D721Med (cell line): Measurements from ENCODE around the gene KCNQ4.

Source experiments
- DNase-seq: peaks from one replicate; pipeline ENCODE4 v3.0.0; 2011; ENCODE audit warnings: low spot score; ENCODE audit not compliant: insufficient read length
- FAIRE-seq: peaks from 2 replicates; lab custom pipeline; 2011; peaks lifted over from hg19 to GRCh38; lab: Jason Lieb, UNC
- CTCF ChIP-seq: IDR thresholded peaks from 2 replicates; pipeline ENCODE4 v1.5.1; 2012; ENCODE audit warnings: mild to moderate bottlenecking, control low read depth; ENCODE audit not compliant: insufficient read depth; ENCODE audit errors: missing control alignments

KCNQ4 gene

DNA sequence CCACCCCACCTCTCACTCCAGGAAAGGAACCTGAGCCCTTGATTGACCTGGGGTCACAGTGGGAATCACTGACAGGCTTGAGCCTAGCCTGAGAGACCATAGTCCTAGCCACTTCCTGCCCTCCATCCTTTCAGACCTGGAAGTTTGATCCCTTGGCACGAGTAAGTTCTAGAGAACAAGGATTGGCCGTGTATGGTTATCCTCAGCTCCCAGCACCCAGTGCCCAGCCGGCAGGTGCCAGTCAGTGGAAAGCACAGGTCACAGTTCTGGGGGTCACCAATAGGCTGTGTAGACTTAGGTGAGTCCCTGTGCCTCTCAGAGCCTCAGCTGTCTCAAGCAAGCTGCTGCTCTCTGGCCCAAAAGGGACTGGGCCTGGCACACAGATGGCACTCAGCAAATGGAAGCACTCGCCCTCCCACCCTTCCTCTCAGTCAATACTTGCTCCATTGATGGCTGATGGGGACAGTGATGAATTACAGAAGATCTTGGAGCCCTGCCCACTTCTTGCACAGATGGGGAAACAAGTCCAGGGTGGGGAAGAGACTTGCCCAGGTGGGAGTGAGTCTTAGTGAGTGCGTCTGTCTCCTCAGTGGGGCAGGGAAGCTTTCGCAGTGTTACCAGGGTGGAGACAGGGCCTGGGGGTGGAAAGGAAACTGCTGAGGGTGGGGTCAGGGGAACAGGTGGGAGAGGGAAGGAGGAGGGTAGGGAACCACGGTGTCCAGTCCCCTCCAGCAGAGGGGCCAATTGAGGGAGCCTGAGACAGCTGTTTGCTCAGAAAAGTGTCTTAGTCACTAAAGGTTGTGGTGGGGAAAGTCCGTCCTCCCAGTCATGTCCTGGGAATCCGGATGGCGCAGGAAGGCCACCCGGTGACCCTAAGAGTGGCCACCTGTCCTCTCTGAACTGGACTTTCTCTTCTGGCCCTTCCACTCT lies 2.6 kb upstream of the KCNQ4 start:
- FAIRE-seq = no peak
- DNase-seq = no peak
- TF ChIP-seq CTCF = no peak

DNA sequence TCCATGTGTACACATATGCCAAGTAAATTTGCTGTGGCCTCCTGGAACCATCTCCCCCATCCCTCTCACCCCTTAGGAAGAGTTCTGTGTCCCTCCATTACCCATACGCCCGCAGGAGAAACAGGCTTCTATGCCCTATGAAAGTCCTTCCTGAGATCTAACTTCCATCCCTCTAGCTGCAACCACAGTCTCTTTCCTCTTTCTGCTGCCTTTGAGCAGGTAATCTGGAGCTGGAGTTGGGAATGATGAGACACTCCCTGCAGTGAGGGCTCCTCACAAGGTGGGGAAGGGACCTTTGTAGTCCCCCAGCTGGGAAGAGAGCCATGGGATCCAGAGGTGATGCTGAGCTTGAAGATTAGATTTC lies 2.0 kb upstream of the KCNQ4 start:
- FAIRE-seq (no peak), DNase-seq (no peak)
- TF ChIP-seq CTCF = no peak

DNA sequence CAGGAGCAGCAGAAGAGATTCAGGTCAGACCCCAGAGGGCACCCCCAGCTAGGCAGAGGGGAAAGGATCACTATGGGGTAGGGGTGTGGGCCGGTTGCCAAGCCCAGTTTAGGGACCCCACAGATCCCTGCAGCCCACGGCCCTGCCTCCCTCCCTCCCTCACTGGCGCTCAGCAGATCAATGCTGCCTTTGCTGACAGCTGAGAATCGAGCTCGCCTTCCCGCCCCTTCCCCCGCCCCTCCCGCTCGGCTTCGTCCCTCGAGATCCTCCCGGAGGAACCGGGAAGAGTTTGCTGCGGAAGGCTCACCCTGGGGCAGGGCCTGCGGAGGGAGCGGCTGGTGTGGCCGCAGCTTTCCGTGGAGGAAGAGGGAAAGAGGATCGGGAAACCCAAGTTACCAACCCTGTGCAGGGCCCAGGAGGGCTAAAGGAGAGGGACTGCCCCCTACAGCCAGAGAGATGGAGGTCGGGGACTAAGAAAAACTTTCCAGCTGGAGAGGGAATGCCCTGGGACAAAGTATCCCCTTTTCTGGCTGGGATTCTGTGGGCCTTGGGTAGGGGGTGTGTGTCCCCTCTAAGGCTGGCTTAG lies 1.1 kb upstream of the KCNQ4 start:
- TF ChIP-seq CTCF = no peak
- DNase-seq = no peak
- FAIRE-seq = no peak

DNA sequence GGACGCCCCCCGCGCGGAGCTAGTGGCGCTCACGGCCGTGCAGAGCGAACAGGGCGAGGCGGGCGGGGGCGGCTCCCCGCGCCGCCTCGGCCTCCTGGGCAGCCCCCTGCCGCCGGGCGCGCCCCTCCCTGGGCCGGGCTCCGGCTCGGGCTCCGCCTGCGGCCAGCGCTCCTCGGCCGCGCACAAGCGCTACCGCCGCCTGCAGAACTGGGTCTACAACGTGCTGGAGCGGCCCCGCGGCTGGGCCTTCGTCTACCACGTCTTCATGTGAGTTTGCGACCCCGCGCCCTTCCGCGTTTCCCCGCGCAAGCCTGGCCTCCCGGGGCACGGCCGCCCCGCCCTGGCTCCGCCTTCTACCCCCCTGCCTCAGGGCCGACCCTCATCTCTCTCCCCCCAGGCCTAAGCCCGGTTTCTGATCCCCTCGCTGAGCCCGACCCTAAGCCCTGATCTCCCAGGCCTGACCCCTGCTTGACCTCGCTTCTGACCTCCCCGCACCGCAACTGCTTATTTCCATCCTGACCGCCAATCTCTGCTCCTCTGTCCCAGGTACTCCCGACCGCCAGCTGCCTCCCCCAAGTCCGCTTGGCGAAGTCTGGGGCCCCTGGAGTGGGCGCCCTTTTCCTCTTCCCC lies 669 bp downstream of the KCNQ4 start:
- DNase-seq (no peak), FAIRE-seq (no peak)
- TF ChIP-seq CTCF = no peak

GRCh38 chr1:40784771-40785151 lies 1.2 kb downstream of the KCNQ4 start:
- TF ChIP-seq CTCF = no peak
- FAIRE-seq (no peak), DNase-seq (no peak)

DNA sequence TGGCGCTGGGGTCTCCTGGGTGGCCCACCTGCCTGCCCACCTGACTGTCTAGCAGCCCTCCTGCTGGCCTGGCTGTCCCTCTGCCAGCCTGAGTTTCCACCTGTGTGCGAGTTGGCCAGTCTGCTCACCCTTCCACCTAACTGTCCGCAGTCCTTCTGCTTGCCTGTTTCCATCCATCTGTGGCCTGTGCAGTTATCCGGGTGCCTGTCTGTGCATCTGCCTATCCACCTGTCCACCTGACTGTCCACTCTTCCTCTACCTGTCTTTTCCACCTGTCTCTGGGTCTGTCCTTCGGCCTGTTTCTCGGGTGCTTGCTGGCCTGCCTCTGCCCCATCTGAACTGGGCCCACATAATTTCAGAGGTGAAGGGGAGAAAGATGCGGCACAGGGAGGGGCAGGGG lies 1.9 kb downstream of the KCNQ4 start:
- no peak for DNase-seq
- no peak for TF ChIP-seq CTCF
- no peak for FAIRE-seq
